ENCODE data around the gene TSLP. TPM values are rescaled to one million over a fixed set of nuclear protein-coding genes. Genes with fewer than 3 reads are reported as not detected.

The TSLP gene
- total RNA-seq, 2 donors from 2014 or later = 0.51 to 0.53 TPM

- H3K36me3 ChIP-seq (ENCODE audit: control insufficient read depth, insufficient read depth, low read length) = peaks cover 63% of the 10 kb centered on the region
- WGBS, 2 experiments (ENCODE audit: insufficient coverage in 1 of 2, insufficient read length in 1 of 2) = 93 to 100% methylated on average over 1 of the region's 2 CpGs
- H3K4me3 ChIP-seq (ENCODE audit: low read length) = no peak overlapping the region
- no peak overlapping the region for H3K4me3 Mint-ChIP-seq
- H3K9me3 ChIP-seq (ENCODE audit: control insufficient read depth, low read length) = no peaks in the 10 kb centered on the region
- no peak for TF ChIP-seq CTCF (conservative IDR thresholded peaks at IDR 0.05)
- no peak overlapping the region for H3K27ac ChIP-seq (ENCODE audit: low read depth, low read length)
- peaks cover 25% of the 10 kb centered on the region for H3K36me3 Mint-ChIP-seq (ENCODE audit: low read depth)
- no peaks in the 10 kb centered on the region for H3K27me3 Mint-ChIP-seq (ENCODE audit: insufficient read depth)
- H3K27me3 ChIP-seq (ENCODE audit: control insufficient read depth, insufficient read depth, low read length, poor library complexity, severe bottlenecking) = peaks cover 8% of the 10 kb centered on the region
- no peak for DNase-seq
- H3K4me1 ChIP-seq (ENCODE audit: control insufficient read depth, insufficient read depth, low read length) = no peaks in the 10 kb centered on the region
- H3K9ac ChIP-seq (ENCODE audit: extremely low read depth, low read length, poor library complexity, severe bottlenecking) = no peak overlapping the region
- H3K4me1 Mint-ChIP-seq = peaks cover 16% of the 10 kb centered on the region
- no peak overlapping the region for H3K27ac Mint-ChIP-seq
- H3K9me3 Mint-ChIP-seq = no peaks in the 10 kb centered on the region
Measured at GRCh38 chr5:111119856-111120255, 48.3 kb downstream of the TSLP start.

- Mint-ChIP-seq H3K27ac (no peak overlapping the region), H3K4me3 (no peak overlapping the region), H3K36me3 (ENCODE audit: low read depth) (peaks cover 25% of the 10 kb centered on the region), H3K9me3 (no peaks in the 10 kb centered on the region), H3K27me3 (ENCODE audit: insufficient read depth) (no peaks in the 10 kb centered on the region), H3K4me1 (peaks cover 16% of the 10 kb centered on the region)
- Histone ChIP-seq H3K9me3 (ENCODE audit: control insufficient read depth, low read length) (no peaks in the 10 kb centered on the region), H3K9ac (ENCODE audit: extremely low read depth, low read length, poor library complexity, severe bottlenecking) (no peak overlapping the region), H3K36me3 (ENCODE audit: control insufficient read depth, insufficient read depth, low read length) (peaks cover 71% of the 10 kb centered on the region), H3K27ac (ENCODE audit: low read depth, low read length) (no peak overlapping the region), H3K27me3 (ENCODE audit: control insufficient read depth, insufficient read depth, low read length, poor library complexity, severe bottlenecking) (no peaks in the 10 kb centered on the region), H3K4me3 (ENCODE audit: low read length) (no peak overlapping the region), H3K4me1 (ENCODE audit: control insufficient read depth, insufficient read depth, low read length) (no peaks in the 10 kb centered on the region)
- no peak for TF ChIP-seq CTCF (conservative IDR thresholded peaks at IDR 0.05)
- no peak for DNase-seq
- WGBS, 2 experiments (ENCODE audit: insufficient coverage in 1 of 2, insufficient read length in 1 of 2) = 80% methylated on average over 2 of the region's 2 CpGs; no CpG with 5 or more reads in 1 of the 2 experiments
Measured at GRCh38 chr5:111120911-111121310, 49.4 kb downstream of the TSLP start.

GRCh38 chr5:111121926-111122325 lies 50.4 kb downstream of the TSLP start:
- Mint-ChIP-seq H3K36me3 (ENCODE audit: low read depth) (peaks cover 36% of the 10 kb centered on the region), H3K4me1 (peaks cover 15% of the 10 kb centered on the region), H3K9me3 (no peaks in the 10 kb centered on the region), H3K4me3 (no peak overlapping the region), H3K27me3 (ENCODE audit: insufficient read depth) (no peaks in the 10 kb centered on the region), H3K27ac (no peak overlapping the region)
- no peak for DNase-seq
- Histone ChIP-seq H3K27ac (ENCODE audit: low read depth, low read length) (no peak overlapping the region), H3K4me1 (ENCODE audit: control insufficient read depth, insufficient read depth, low read length) (no peaks in the 10 kb centered on the region), H3K27me3 (ENCODE audit: control insufficient read depth, insufficient read depth, low read length, poor library complexity, severe bottlenecking) (no peaks in the 10 kb centered on the region), H3K9me3 (ENCODE audit: control insufficient read depth, low read length) (no peaks in the 10 kb centered on the region), H3K9ac (ENCODE audit: extremely low read depth, low read length, poor library complexity, severe bottlenecking) (no peak overlapping the region), H3K4me3 (ENCODE audit: low read length) (no peak overlapping the region), H3K36me3 (ENCODE audit: control insufficient read depth, insufficient read depth, low read length) (peaks cover 81% of the 10 kb centered on the region)
- TF ChIP-seq CTCF (conservative IDR thresholded peaks at IDR 0.05) = no peak
